NCI-H345 treated with DMSO at 0.1 percent for 48 hours (cell line): ENCODE data around the gene CARD16.
"Not testable (repeated sequence)": the region's sequence is repeated elsewhere in the genome, so short reads cannot be mapped to it uniquely, and the experiment has no call there.

Source experiments
- DNase-seq: peaks from one replicate; lab custom pipeline; 2025; ENCODE audit not compliant: unreplicated experiment; lab: John Stamatoyannopoulos, UW

The CARD16 gene

DNA sequence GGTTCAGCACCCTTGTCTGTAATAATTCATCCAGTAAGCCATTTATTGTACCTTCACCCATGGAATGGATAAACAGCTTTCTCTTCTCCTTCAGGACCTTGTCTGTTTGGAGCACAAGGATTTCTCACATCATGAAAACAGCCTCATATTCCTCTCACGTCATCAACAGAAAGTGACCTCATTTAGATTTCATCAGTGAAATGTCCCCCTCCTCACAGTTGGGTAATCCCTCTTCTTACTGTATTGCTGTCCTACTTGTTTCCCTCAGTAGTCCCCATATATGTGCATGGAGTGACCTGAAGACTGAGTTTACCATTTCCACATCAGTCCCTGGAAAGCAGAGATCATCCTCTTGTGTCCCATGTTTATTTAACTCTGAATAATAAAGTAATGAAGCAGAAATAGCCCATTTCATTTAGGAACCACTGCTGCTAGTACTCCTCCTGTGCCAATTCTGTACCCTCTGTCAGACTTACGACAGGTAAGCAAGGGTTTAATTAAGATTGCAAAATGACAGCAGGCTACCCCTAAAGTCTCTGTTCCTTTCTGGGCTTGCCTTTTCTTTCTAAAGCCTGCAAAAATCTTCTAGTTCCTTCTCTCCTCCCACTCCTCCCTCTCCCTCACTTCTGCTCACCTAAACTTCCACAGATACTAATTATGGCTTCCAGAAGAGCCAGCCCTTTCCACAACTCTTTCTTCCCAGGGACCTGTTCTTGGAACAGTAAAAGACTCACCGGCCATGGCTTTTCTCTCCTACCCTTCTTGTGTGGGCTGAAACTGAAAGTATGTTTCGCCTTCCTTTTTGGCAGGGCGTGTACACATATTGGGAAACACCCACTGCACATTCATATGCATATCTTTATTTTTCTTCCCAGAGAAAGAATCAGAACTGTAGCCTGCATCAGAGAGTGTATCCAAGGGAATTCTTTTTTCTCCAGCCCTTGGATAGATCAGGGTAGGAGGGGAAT is at the start of gene CARD16:
Gene CARD16, minus strand, starts transcription at position 779 of the 968 bp plus-strand sequence. Its CDS starts 38 bp downstream, at position 741.
- DNase-seq = not testable (repeated sequence)

DNA sequence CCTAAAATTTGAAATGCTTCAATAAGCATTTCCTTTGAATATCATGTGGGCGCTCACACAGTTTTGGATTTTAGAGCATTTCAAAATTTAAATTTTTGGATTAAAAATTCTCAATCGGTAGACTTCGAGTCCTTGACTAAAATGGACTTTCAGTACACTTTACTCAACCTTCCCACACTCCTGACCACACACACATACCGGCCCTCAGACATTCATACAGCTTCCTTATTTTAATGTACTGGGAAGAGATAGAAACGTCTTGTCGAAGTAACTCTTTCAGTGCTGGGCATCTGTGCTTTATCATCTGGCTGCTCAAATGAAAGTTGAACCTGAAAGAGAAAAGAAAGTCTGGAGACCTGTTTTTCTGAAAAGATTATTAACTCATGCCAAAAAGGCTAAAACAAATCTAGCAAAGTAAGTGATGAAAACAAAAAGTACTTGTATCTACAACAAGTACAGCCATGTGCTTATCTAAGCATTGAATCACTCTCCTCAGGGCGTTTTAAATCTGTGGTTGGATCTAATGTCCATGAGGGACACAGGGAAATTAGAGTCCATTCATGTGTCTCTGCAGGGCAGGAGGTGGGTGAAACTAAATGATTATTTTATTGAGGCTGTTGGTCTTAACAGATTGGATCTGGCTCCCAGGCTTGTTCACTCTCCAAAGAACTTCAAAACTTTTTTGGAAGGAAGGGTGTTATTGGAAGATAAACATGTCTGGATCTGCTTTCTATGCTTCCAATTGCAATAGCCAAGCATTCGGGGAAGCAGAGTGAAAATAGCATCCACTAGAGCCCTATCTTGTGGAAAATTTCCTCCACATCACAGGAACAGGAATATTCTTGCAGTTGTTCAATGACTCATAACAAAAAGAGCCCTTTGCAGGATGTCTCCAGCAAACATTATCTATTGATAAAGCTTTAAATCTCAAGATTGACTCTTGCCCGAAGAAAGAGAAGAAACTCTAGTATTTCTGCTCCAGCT is 47.4 kb upstream of the CARD16 start:
- DNase-seq = no peak

DNA sequence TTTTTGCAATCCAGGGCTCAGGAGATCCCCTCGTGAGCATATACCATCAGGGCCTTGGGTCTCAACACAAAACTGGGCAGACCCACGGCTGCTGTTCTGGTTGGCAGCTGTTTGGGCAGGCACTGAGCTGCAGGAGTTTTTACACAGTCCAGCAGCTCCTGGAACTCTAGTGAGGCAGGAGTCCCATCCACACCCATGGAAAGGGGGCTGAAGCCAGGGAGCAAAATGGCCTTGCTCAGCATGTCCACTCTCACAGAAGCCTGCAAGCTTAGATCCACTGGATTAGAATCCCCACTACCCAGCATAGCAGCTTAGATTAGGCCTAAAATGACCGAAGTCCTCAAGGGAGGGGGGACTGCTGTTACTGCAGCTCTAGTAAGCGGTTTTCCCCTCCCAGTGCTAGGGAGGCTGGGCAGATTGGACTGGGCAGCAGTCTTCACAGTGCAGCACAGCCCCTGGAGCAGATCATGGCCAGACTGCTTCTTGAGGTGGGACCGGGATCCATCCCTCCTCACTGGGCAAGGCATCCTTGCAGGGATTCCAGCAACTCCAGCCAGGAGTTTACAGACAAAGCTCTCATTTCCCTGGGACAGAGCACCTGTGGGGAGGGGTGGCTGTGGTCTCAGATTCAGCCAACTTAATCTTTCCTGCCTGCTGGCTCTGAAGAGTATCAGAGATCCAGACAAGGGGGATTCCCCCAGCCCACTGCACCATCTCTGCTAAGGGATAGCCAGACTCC is 36.4 kb upstream of the CARD16 start:
- no peak for DNase-seq

DNA sequence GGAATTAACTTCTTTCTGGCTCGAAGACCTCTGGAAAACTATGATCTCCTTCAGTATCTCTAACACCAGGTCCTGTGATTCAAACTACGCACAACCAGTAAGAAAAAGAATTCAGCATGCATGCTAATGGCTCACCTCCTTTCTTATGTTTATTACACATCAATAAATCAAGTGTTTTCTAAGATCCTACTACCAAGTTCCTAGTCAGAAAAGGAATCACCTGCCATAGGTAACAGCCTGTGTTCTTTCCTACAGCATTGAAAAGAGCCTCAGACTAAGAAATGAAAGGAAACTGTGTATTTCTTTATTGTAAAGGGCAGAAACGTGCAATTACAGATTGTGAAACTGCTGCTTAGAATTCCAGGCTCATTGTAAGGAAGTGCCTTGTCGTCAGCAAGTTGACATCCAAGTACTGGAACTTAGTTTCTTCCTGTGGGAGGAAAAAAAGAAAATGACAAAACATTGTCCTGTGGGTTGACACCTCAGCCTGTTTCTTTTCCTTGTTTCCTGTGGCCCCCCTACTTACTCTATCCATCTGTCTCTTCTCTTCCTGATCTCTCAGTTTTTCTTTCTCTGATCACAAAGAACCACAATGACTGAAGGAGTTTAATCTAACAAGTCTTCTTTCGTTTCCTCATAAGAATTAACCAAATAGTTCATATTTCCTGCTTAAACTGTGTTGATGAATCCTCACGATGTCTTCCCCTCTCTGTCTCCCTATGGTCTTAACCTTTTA is 35.2 kb upstream of the CARD16 start:
- not testable (repeated sequence) for DNase-seq

DNA sequence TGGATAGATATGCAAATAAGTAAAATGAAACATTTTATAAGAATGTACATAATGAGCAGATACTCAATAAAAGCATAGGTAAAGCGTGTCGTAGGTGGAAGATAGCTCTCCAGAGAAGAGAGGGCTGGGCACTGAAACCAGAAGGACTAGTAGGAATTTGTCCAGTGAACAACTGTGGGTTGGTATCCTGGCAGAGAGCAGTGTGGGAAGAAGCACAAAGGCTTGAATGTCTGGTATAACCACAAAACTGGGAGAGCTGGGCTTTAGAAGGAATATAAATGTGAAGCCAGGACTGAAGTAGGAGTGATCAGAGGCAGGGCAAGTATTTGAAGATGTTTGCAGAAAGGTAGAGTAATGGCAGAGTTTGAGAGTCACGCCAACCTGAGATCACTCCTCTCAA is 33.1 kb upstream of the CARD16 start:
- no peak for DNase-seq

DNA sequence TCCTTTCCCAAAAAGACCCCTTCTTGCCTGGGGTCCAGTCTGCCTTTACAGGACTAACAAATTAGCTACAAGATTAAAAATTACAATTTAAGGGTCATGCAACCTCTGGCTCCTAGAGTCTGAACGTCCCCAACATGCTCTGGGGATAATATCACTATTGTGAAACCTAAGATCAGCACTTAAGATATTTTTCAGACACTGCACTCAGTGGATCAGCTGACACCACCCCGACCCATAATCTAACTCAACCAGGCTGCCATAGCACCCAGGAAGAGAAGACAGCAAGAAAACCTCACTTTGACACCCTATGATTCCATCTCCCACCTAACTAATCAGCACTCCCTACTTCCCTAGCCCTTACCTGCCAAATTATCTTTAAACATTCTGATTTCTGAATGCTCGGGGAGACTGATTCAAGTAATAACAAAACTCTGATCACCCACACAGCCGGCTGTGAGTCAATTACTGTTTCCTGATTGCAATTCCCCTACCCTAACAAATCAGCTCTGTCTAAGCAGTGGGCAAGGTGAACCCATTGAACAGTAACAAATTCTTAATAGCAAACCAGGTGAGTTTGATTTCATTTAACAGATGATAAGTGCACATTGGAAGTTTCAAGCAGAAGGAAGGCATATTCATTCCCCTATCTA is 32.1 kb upstream of the CARD16 start:
- DNase-seq = not testable (repeated sequence)

DNA sequence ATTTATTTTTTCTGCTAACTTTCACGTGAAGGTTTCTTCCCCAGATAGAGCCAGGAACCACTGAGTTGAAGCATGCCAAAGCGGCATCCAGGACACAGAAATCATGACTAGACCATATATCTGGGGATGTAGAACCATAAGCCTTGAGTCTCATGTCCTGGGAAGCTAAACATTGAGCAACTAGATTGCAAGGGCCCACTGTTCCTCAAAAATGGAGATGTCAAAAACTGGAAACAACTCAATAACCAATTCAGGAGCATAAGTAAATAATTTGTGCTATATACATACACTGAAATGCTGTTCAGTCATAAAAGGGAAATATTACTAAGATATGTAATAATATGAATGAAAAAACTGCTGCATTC is 29.0 kb upstream of the CARD16 start:
- DNase-seq = no peak

DNA sequence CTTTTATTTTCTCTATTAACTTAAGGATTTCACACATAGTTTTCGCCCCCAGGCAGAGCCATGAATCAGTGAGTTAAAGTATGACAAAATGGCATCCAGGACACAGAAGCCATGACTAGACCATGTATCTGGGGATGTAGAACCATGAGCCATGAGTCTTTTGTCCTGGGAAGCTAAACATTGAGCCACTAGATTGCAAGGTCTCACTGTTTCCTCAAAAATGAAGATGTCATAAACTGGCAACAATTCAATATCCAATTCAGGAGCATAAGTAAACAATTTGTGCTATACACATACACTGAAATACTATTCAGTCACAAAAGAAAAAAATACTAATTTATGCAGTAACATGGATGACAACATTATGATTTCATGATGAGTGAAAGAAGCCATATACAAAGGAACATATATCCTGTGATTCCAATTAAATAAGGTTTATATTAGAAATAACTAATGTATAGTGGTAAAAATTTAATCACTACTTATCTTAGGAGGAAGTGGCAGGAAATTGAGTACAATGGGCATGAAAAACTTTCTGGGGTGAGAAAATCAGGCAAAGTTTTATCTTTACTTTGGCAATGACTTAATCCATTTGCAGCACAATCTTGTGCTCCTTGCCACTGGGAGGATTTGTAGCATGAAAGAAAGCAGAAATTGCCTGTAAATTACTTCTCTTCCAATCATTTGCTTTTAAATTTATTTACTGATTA is 28.5 kb upstream of the CARD16 start:
- DNase-seq = no peak

DNA sequence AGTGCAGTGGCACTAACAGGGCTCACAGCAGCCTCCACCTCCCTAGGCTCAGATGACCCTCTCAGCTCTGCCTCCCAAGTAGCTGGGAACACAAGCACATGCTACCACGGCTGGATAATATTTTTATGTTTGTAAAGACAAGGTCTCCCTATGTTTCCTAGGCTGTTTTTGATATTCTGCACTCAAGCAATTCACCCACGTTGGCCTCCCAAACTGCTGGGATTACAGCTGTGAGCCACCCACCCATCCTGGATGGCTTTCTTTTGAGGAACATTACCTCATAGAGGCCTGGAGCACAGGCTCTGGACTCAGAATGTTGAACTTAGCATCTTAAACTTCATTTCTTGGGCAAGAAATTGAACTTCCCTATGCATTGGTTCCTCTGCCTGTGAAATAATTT is 26.9 kb upstream of the CARD16 start:
- not testable (repeated sequence) for DNase-seq

DNA sequence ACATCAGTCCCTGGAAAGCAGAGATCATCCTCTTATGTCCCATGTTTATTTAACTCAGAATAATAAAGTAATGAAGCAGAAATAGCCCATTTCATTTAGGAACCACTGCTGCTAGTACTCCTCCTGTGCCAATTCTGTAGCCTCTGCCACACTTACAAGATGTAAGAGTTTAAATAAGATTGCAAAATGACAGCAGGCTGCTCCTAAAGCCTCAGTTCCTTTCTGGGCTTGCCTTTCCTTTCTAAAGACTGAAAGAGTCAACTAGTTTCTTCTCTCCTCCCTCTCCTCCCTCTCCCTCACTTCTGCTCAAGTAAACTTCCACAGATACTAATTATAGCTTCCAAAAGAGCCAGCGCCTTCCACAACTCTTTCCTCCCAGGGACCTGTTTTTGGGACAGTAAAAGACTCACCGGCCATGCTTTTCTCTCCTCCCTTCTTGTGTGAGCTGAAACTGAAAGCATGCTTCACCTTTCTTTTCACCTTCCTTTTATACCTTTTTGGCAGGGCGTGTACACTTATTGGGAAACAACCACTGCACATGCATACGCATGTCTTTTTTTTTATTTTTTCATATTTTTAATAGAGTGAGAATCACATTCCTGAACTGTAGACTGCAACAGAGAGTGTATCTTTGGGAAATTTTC is 26.1 kb upstream of the CARD16 start:
- DNase-seq = no peak

DNA sequence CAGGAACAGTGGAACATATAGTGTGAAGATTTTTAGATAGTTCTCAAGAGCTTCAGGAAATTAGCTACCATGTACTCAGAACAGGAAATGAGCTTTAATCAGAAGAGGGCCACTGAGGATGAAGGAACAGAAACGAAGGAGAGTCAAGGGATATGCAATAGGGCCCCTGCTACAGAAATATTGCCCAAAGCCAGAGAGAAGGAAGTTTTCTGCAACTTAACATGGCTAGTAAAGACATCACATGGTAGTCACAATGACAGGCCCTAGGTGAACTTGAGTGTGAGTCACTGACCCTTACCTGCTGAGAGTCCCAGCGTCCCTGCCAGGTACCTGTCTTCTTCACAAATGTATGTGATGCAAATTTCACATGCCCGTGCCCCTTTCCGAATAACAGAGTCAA is 25.2 kb upstream of the CARD16 start:
- DNase-seq = no peak

DNA sequence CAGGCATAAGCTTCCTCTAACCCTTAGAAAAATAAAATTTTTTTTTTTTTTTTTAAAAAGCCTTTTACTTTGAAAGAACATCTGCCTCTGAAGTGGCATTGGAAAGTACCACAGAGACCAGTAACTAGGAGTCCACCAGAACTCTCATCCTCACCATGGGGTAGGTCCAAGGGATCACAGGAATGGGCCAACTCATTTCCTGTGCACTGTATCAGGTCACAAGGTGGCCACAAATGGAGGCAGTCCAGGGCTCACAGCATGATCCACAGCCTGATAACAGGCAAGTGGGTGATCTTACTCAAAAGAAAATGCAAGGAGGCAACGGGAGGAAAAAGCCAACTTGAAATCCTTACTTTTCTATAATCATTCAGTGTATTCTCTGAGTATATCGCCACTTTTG is 24.6 kb upstream of the CARD16 start:
- DNase-seq = not testable (repeated sequence)

DNA sequence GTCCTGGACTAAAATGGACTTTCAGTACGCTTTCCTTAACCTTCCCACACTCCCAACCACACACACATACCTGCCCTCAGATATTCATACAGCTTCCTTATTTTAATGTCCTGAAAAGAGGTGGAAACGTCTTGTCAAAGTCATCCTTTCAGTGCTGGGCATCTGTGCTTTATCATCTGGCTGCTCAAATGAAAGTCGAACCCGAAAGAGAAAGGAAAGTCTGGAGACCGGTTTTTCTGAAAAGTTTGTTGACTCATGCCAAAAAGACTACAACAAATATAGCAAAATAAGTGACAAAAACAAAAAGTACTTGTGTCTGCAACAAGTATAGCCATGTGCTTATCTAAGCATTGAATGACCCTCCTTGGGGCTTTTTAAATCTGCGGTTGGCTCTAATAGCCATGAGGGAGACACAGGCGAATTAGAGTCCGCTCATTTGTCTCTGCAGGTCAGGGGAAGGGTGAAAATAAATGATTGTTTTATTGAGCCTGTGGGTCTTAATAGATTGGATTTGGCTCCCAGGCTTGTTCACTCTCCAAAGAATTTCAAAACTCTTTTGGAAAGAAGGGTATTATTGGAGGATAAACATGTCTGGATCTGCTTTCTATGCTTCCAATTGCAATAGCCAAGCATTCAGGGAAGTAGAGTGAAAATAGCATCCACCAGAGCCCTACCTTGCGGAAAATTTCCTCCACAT is 18.3 kb upstream of the CARD16 start:
- not testable (repeated sequence) for DNase-seq

DNA sequence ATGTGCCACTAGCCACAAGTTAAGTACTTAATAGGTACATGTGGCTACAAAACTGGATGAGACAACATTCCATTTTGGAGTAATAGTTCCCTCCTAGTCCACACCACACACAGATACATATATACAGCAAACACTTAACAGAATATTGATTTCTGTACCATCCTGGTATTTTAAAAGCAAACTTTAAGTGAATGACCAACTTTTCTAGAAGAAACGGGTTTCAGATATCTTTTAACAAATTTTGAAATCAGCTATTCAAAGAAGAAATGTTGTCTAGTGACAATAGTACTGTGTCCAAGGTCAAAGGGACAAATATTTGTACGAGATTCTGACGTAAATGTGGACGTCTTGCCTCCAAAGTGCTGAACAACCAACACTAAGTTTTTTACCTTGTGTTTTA is 12.3 kb upstream of the CARD16 start:
- no peak for DNase-seq

DNA sequence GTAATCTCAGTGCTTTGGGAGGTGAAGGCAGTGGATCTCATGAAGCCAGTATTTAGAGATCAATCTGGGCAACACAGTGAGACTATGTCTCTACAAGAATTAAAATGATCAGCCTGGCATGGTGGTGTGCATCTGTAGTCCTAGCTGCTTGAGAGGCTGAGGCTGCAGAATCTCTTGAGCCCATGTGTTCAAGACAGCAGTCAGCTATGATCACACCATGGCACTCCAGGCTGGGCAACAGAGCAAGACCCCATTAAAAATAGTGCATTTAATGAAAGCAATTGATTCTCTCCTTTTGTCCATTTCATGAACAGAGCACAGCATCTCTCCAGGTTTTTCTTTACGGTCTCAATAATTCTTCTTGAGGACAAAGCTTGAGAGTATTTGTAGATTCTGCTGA is 11.3 kb upstream of the CARD16 start:
- no peak for DNase-seq

DNA sequence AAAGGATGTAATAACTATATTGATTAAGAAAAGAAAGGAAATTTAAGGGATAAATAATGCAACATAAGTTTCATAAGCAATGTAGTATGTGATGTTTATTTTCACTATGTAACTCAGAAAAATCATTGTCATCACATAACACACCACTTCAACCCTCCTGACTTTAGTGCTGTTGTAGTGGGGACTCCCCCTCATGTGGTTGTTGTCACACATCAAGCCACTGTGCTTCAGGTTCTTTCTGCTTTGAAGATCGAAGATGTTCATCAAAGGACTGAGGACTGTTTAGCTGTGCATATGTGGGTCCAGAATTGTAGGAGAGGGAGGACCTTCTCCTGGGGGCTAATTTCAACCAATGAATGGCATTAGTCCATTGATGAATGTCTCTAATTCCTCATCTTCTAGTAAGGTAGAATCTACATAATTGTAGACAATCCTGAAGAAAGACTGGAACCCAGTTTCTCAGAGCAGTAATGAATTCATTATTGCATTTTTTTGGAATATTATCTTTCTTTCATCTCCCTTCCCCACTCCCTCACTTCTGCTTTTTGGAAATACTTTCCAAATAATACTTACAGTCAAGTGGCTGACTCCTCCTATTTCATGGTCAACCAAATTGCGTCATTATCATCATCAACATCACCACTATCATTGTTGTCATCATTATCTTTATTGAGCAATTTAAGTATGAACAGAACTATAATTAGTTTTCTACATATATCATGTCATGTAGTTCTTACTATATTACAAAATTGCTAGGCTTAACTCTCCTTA is 9.8 kb upstream of the CARD16 start:
- DNase-seq = no peak

DNA sequence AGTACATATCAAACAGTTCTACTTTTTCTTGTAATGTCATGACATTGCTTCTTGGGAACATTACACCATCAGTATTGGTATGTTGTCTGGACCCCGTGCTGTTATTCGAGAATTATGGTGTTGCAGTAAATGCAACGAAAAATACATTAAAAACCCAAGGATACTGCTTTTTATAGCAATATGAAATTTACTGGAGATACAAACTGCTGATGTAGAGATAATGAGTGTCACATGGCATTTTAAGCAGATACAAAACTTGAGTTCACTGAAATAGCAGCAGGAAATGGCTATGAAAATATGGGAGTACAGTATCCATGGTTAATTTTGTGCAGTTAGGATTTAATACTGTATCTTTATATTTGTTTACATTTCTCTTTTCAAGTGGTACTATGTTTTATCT is 7.4 kb upstream of the CARD16 start:
- no peak for DNase-seq
